Stimulated activated CD4-positive, alpha-beta T cell treated with anti-CD3 and anti-CD28 coated beads, Interleukin-4, amount 100 ng/mL, for 24 hours (primary cell): ENCODE results near the gene YWHAE.
A peak's percentile ranks its signal among the peaks of the same experiment; 100 is the strongest.
"Not testable (repeated sequence)": the region's sequence is repeated elsewhere in the genome, so short reads cannot be mapped to it uniquely, and the experiment has no call there.

Experiments
- DNase-seq: peaks from one replicate; pipeline ENCODE4 v3.0.0-alpha.2; 2020

Gene YWHAE

DNA sequence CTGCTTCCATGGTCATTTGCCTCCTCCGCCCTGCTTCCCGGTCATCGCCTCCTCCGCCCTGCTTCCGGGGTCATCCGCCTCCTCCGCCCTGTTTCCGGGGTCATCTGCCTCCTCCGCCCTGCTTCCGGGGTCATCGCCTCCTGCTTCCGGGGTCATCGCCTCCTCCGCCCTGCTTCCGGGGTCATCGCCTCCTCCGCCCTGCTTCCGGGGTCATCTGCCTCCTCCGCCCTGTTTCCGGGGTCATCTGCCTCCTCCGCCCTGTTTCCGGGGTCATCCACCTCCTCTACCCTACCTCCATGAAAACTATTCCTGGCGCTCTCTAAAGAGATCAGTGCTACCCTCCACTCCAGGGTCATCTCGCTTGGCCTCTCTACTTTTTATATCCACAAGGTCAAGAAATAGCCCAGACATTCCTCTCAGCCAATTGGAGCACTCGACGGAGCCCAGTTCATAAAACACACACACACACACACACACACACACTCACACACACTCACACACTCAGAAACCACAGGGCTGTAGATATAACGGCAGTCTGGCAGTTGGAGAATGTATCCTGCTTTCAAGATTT, 75.7 kb downstream of the YWHAE start:
- DNase-seq = no peak

DNA sequence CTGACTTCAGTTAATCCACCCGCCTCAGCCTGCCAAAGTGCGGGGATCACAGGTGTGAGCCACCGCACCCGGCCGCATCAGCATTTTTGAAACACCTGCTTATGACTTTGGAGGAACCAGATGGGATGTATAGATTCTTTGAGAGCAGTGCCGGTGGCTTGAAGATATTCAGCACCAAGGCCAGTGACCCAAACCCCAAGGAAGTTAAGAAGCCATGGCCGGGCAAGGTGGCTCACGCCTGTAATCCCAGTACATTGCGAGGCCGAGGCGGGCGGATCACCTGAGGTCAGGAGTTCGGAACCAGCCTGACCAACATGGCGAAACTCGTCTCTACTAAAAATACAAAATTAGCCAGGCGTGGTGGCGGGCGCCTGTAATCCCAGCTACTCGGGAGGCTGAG, 76.7 kb downstream of the YWHAE start:
- DNase-seq = no peak

DNA sequence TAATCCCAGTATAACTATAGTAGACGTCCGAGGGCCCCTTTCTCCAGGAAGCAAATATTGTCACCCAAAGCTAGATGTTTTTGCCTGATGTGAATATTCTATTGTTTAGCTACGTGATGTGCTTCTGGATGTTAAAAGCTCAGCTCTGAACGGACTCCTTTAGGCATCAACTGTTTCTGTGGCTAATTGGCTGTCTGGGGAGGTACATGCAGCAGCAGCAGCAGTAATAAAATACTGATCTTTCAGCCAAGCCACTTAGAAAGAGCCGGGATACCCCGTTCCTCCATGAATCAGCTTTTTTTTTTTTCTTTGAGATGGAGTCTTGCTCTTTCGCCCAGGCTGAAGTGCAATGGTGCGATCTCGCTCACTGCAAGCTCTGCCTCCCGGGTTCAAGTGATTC, 77.5 kb downstream of the YWHAE start:
- no peak for DNase-seq

DNA sequence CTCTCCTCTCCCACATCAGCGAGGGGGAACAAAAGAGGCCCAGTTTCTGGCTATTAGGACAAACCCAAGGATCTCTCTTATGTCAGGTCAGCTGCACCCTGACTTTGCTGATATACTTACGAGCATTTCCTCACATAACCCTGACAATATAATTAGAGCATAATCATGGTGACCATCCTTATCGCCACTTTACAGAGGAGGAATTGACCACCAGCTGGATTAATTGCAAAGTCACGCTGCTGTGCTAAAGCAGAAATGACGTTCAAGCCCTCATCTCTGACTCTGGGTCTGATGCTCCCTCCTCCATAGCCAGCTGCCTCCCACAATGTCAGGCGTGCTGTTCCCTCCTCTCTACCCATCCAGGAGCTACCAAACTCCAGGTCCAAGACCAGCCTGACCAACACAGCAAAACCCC, 78.0 kb downstream of the YWHAE start:
- DNase-seq = no peak

DNA sequence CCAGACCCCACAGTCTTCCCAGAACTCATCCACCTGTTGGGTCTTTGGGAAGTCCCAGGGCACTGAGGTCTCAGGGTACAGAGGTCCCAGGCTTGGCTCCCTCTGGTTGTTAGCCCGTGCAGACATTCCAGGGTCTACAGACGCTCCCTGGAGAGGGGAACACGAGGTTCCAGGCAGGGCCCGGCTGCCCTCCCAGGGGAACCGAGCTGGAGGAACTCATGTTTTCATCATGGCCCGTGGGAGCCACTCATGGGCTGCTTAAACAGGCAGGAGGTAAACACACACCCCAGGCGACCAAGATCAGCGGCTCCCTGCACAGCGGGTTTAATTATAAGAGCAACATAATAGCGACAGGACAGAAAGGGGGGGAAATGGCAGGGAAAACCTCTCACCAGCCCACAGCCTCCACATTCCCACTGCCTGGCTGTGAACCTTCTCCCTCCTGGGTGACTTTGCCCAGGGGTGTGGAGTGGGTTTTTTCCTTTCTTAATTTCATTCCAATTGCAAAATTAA, 84.1 kb downstream of the YWHAE start:
- DNase-seq = no peak

DNA sequence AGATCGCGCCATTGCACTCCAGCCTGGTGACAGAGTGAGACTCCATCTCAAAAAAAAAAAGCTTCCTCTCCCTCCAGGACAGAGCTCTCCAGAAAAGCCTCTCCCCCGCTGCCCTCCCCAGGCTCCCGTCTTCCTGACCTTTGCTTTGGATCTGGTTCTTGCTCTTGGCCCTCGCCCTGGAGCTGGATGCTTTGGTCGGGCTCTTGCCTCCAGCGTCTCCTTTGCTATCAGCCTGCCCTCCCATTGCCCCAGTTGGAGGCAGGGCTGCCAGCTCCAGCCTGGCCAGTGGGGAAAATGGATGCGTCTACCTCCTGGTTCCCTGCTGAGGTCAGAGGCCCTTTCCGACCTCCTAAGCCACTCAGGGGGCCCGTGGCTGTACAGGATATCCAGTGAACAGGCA, 84.6 kb downstream of the YWHAE start:
- DNase-seq = no peak

DNA sequence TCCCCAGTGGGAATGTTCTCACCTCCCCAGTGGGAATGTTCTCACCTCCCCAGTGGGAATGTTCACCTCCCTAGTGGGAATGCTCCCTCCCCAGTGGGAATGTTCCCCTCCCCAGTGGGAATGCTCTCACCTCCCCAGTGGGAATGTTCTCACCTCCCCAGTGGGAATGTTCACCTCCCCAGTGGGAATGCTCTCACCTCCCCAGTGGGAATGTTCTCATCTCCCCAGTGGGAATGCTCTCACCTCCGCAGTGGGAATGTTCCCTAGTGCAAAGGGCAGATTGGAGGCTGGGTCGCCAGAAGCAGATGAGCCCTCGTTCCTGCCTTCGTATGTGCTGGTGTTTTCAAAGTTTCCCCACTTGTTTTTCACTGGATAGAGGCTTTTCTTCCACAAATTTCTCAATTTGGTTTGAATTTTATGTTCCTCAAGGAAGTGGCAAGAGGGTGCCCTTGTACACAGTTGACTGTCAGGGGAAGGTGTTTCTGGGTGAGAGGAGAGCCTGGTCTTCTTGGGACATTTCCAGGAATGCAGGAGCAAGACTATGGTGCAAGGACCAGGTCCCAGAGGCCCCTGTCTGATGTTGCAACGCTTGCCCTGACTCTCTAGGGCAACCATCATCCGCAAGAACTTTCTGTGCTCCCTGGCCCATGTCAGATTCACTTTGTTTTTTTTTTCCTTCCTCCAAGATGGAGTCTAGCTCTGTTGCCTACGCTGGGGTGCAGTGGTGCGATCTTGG, 86.6 kb downstream of the YWHAE start:
- DNase-seq = no peak

DNA sequence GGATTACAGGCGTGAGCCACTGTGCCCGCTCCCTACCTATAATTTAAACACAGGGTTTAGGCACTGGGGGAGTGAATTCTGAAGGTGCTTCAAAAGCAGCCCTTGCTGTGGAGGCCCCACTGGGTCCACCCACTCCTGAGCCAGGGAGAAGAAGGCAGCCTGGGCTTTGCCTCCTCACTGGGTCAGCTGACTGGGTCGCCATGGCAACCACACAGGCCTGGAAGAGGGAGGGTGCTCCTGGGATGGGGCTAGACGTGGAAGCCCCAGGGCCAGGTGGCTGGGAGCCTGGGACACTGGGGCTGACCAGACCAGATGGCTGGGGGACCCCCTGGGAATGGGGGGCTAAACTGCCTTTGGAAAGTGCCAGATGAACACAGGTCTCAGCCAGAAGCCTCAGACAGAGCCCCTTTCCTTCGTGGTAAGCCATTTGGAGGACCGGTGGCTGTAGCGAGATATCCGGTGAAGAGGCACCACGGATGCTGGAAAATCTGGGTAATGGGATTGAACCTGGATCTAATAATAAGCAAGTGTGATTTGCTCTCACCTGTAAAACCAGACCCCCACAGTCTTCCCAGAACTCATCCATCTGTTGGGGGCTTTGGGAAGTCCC, 87.7 kb downstream of the YWHAE start:
- DNase-seq = no peak

DNA sequence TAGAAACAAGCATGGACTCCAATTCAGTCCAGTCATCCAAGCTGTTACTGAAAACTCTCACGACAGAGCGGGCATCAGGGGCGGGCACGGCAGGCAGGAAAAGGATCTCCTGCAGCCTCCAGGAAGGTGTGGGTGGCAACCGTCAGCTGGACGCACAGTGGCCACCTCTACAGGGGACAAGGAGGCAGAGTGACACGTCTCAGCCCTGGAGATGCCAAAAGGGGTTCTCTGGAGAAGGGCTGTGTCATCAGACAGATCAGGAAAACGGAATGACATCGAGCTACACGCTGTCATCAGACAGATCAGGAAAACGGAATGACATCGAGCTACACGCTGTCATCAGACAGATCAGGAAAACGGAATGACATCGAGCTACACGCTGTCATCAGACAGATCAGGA, 92.2 kb downstream of the YWHAE start:
- DNase-seq = not testable (repeated sequence)

DNA sequence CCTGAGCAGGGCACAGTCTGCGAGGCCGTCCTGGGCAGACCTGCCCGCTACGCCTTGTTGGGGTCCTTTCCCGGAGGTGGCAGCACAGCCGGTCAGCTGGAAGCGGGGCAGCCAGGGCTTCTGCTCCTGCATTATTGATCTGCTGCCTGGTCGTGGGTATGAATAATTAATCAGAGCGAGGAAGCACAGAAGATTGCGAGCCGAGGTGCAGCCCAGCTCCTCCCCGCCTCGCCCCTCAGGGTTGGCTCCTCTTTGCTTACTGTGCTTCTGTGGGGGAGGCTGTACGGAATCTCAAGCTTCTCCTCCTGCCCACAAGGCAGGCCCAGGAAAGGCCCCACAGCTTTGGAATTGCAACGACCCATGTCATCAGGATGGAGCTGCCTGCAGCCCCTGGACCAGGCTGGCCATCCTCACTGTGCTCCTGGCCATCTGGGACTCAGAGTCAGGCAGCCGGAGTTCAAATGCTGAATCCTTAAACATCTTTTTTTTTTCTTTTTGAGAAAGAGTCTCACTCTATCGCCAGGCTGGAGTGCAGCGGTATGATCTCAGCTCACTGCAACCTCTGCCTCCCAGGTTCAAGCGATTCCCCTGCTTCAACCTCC, 95.0 kb downstream of the YWHAE start:
- DNase-seq = no peak

DNA sequence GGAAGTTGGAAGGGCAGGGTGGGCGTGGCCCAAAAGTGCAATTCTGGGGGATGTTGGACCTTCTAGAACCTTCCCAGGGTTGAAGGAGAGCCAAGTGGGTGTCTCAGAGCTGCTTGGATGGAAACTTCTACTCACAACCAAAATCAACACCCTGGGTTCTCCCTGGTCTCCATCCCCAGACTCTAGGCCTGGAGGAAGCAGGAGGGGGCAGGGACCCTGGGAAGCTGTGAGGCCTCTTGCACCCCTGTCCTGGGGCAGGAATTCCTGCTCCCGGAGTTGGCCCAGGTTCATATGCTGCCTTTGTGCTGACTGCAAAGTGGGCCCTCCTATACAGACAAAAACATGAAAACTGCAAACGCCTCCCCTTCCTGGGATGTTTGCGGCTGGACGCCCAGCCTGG, 95.5 kb downstream of the YWHAE start:
- DNase-seq = no peak

DNA sequence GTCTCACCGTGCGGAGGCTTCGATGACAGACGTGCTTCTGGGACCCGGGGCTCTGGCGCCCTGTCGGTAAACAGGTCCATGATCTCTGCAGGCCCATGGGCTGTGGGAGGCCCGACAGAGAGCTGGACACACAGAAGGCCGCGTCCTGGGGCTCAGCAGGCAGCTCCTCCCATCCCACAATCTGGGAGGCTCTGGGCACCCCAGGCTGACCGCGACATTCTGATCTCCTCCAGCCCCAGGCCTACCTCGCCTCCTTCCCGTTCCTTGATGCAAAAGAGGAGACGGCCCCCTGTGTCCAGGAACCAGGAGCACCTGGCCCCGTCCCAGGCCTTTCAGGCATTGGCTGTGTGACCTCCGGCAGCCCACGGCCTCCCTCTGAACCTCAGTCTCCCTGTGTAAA, 97.3 kb downstream of the YWHAE start:
- no peak for DNase-seq

DNA sequence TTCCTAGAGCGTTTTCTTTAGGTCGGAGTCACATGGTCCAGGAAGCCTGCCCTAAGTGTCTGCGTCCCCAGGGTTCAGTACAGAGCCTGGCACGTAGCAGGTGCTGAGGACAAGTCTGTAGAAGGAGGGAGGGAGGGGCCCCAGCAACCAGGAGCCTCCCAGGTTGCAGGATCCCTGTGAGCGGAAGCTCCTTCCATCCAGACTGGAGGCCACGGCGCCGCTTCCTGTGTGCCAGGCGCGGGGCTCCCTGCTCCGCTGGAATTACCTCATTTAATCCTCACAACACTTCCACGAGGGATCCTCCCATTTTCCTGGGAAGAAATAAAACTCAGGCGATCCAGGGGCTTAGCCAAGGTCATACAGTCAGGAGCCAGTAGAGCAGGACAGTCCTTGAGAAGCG, 98.5 kb downstream of the YWHAE start:
- DNase-seq = no peak

DNA sequence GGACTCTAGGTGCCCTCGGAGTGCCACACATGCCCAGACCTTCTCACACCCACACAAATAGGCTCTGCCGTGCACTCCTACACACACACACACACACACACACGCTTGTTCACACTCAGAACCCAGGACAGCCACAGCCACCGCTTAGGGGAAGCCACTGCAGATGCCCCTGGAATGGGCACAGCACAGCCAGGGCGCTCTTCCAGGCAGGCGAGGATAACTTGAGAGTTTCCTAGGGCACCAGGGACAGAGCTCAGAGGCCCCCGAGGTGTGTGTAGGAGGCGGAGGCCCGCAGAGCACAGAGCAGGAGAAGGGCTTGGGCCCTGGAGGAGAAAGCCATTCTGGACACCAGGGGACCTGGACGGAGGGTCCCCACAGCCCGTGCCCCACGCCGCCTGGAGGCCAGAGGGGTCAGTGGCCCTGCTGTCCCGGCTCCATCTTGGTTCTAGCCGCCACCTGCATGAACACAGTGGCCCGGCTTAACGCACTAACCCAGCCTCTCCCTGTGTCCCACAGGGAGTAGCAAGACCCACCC, 99.6 kb downstream of the YWHAE start:
- no peak for DNase-seq

DNA sequence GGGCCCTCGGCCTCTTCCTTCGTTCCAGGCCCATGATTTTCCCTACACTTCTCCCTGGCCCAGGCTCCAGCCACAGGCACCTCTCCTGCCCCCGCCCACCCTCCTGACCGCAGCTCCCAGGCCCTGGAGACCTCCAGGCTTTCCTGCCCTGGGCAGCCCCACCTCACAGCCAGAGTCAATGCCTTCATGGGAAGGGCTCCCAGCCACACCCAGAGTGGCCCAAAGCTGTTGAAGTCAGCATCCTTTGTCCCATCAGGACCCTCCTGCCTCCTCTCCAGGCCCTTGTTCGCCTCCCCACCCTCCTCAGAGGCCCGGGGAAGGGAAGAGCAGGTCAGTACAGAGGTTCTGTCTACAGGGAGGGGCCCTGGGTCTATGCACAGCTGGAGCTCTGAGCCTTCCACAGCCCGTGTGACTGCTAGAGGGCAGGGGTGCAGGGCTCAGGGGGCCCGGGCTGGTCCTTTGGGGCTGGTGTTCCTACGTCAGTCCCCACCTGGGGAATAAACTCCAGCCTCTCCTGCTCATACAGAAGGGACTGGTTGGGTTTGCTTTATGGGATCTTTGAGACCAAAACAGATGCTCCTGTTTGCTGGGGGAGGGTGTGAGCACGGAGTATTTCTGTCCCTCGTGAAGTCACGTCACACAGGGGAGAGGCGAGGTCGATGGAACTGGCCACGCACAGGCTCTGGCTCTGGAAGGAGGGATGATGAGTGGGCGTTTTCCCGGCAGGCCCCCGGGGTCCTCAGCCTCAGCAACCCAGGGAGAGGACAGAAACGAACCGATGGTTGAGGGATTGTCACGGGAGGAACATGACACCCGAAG, 100.3 kb downstream of the YWHAE start:
- DNase-seq = no peak

DNA sequence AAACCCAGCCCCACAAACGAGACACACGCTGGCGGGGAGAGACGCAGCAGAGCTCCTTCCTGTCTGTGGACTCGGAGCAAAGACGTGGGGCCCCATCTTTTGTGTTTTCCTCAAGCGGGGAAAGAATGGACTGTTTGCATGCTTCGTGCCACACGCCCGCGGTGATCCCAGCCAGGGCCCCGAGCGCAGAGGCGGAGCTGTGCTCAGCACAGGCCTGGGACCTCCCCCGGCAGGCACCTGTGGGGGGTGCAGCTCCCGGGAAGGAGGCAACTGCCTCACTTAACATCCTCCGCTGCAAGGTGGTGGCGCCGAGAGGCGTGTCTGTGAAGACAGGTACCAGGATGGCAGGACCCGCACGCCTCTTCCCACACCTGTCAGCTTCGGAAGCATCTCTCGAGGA, 101.4 kb downstream of the YWHAE start:
- peak; percentile 50 for DNase-seq
